Stimulated activated CD4-positive, alpha-beta T cell treated with anti-CD3 and anti-CD28 coated beads, Interleukin-12 subunit alpha, Interleukin-12 subunit beta, amount 100 ng/mL, for 48 hours (primary cell): ENCODE measurements around the gene ELF5.

Experiments
- DNase-seq, 3 donors: peaks; one replicate each; pipeline ENCODE4 v3.0.0-alpha.2; 2020; ENCODE audit warnings: low read depth in 2 of 3, low spot score in 1 of 3

The ELF5 gene

DNA sequence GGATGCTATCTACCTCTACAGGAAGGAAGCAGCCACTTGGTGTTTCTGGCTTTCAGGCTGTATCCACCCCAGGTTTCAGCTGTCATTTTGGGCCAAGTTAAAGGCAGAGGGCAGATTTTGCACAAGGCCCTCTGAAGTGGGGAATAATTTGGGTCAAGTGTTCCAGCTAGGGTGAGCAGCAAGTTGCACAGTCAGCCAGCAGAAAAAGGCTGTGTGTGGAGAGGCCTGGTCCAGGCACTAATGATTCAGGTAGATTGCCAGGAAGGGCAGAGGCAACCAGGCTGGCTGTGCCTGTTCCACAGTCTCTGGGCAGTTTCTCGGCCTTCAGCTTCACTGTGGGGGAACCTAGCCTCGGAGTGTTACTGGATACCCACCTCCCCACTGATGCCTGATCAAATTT is 8.6 kb upstream of the ELF5 start:
- no peak for DNase-seq

DNA sequence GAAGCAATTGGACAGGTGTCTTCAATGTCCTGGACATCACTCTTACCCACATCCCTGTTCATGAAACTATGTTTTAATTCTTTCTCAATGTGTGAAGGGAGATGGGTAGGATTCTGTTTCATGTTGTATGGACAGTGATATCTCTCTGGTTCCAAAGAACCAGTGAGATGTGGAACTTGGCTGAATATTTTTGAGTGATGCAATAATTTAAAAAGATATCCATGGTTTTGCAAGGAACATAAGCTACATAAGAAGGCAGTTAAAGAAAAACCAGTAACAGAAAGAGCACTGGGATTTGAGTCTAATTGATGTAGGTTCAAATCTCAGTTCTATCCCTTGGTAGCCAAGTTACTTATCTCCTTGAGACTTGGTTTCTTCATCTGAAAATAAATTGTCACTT is 7.7 kb upstream of the ELF5 start:
- no peak for DNase-seq

DNA sequence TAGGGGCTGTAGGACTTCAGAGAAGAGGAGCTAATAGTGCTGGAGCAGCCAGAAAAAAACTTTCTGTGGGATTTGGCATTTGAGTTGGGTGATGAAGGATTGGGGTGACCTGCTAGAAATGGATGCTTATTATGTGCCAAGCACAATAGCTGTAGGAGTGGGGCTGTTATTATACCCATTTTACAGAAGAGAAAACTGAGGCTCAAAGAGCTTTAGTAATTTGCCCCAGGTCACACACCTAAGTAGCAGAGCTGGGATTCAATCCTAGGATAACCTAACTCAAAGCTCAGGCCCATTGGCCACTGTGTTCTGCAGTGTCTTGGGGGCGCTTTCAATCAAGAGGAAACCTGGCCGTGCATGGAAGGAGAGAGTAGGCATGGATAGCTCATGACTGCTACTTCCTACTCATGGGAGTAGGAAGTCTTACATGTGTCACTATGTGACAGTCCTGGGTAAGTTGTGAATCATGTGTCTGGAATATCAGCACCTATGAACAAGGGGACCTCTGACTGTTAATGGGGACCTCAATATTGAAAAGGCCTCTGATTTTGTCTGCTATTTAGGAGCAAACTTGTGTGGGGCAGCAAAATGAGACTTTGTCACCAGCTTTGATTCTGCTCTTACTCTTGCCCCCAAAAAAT is 6.1 kb upstream of the ELF5 start:
- DNase-seq: no peak

DNA sequence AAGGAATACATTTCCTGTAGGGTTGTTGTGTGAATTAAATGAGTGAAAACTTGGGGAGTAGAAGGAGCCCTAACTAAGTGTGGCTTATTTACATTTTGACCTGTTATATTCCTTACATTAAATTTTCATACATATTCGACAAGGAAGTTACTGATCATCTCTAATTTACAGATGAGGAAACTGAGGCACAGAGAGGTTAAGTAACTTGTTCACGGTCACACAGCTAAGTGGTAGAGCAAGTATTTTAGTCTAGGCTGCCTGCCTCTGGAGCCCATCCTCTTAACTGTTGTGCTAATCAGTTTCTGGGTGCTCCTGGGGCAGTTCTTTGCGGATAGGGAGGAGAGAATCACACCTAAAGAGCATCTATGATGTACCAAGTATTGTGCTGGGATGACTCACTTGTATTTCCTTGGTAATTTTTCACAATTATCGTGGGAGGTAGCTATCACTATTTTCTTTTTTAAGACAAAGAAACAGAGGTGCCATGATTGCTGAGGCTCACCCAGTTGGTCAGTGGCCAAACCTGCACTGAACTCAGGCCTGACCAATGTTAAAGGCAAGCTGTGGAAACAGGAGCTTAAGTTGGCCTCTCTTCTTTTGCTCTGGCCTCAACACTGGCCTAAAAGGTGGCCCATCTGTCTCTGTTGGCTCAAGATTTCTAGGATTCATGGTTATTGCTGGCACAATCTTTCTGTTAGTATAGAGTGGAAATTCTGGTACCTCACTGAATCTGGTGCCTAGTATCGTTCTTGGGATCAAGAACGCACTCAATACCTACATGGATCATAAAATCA is 2.9 kb upstream of the ELF5 start:
- DNase-seq: no peak

DNA sequence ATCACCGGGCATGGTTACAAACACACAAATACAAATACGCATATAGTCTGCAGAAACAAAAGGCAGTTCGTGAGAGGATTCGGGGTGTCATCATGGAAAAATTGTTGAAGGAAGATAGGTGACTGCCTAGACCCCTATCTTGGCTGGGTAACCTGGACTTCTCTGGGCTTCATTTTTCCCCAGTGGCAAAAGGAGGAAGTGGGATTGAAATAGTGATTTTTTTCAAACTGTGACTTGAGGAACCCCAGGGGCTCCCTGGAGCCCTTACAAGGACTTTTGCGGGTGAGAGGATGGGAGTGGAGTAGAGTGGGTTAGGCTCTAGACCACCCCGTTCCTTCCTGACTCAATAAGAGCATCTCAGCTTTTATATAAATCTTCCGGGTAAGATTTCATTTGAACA is 1.0 kb upstream of the ELF5 start:
- DNase-seq: no peak

DNA sequence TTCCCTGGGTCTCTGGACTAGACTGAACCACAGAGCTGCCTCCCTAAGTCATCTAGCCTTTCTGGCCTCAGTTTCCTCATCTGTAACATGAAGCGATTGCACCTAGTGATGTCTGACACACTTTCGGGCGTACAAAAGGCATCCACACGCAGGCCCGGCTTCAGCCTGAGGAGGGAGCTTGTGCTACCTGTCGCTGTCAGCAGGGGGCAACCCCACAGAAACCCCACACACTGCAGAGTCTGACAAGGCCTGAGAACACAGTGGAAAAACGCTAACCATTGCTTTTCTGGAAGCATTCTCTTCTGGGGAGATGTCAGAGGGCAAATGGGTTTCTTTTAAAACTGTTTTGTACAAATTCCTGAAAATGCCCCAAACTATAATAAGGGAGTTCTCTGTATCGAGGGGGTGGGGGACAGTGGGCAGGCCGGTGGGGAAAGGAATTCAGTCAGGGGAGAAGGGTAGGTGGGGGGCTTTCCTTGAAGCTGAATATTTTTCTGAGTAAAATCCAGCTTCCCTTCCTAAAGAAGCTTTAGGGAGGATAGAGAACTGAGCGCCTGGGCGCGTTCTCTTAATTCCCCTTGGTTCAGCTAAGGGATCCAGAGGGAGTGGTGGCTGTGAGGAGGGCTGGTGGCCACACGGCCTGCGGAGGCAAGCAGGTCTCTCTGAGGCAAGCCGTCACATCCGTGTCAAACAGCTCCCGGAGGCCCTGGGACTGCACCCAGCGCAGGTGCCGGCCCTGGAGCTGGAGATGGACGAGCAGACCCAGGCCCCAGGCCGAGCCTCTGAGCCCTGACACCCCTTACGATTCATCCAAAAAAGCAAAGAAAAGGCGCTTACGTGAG is 533 bp downstream of the ELF5 start:
- DNase-seq: peak in 2 of 3 donors; percentile 39 to 51

DNA sequence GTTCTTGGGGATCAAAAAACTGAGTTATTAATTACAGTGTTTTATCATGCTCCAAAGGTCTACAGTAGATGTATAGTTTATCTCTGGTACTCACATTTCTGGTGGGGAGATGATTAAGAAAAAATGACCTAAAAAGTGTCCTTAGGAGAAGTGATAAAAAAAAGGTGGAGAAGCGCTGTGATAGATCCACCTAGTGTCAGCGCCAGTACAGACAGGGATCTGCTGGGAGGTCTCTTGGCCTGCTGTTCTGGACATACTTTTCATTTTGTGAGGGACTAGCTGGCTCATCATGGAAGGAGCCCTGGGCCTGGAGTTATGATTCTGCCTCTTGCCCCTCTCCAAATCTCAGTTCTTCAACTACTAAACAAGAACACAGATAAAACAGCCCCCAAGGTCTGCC is 2.9 kb downstream of the ELF5 start:
- DNase-seq: no peak

DNA sequence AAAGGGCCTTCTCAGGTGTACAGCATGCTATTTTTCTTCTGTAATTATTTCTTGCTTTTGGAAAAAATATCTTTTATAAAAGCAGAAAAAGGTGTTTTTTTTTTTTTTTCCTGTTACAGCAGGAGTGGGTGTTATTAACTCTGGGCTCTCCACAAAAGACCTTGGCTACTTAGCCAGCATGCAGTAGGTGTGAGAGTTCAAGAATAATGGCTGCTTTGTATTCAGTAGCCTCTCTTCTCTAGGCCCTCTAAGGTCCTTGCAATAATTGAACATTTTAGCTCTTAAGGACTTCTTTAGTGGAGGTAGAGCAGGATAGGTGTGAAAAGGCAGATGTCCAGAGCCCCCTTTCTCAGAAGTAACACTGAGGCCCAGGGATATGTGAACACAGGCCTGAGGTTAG is 3.4 kb downstream of the ELF5 start:
- no peak for DNase-seq

DNA sequence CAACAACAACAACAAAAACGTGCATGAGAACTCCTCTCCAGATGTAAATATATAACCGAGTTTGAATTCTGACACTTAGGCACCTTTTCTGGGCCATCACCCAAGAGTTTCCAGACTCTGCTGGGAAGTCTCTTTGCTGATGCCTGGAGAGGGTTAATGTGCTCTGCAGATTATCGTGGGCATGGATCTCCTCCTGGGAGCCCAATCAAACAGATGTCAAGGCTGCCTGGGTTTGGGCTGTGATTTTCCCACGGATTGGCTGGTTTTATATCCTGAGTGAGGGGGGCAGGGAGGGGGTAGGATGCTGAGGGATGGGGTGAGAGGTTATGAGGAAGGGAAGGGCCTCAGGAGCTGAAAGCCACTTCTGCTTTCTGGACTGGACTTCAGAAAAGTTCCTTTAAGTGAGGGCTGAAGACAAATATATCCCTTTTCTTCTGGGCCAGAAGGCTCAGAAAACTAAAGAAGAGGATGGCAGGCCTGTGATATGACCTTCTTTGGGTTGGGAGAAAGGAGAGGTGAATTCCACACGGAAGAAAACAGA is 4.2 kb downstream of the ELF5 start:
- no peak for DNase-seq

DNA sequence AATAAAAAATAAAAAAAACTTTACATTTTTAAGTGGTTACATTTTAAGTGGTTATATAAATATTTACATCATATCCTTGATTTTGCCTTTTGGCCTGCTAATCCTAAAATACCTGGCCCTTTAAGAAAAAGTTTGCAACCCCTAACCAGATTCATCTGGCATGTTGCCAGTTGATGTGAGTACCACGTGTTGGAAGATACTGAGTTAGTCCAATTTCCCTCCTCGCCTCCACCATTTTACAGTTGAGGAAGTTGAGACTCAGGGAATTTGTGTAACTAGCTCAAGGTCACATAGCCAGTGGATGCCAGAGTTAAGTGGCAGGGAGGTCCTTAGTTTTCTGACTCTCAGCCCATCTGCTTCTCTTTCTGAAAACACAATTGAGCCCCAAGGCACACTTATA is 5.1 kb downstream of the ELF5 start:
- no peak for DNase-seq

DNA sequence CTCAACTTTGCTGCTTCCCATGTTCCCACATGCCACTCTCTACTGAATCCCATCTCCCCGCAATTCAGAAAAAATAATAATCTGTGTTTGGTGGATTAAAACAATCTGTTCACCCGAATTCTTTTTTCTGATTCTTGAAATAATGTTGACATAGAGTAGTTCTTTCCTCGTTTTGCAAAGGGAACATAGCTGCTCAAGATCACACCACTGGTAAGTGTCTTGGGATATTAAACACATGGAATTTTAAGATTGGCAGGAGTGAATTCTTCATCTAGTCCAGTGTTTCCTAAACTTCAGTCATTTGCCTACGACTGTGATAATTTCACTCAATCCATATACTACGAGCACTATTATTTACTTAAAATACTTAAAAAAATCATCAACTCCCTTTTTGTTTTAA is 6.0 kb downstream of the ELF5 start:
- DNase-seq: no peak

DNA sequence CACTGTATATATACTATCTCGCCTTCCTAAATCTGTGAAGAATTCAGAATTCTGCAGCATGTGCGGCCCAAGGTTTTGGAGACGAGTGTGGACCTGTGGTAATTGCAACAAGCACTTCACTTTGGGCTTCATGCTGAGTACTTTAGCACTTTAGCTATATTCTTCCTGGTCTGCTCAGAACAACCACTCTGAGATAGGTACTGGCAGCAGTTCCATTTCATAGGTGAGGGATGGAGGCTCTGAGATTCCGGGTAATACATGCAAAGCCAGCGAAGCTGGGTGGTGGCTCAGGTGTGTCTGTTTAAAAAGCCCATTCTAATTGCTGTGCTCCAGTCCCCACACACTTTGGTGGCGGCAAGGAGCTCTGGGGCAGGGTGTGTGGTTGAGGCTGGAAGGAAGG is 6.4 kb downstream of the ELF5 start:
- no peak for DNase-seq

DNA sequence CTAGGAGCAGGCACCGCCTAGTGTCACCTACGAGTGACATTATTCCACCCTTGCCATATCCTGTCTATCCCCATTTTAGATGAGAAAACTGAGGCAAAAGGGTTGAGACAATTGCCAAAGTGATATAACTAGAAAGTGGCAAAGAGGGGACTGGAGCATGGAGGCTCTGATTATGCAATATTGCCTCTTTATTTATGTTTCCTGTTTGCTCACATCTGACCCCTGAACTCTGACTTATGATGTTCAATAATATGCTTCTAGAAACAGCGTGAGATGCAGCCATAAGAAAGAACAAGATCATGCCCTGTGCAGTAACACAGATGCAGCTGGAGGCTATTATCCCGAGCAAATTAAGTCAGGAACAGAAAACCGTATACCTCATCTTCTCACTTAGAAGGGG is 7.7 kb downstream of the ELF5 start:
- no peak for DNase-seq

DNA sequence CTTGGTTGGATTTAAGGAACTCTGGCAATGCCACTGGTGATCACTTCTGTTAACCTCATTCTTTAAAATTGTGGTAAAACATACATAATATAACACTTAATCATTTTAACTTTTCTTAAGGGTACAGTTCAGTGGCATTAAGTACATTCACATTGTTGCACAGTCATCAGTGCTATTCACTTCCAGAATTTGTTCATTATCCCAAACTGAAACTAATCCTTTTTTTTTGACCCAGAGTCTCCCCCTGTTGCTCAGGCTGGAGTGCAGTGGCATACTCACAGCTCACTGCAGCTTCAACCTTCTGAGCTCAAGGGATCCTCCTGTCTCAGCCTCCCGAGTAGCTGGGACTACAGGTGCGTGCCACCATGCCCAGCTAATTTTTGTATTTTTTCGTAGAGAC is 10.6 kb downstream of the ELF5 start:
- no peak for DNase-seq

DNA sequence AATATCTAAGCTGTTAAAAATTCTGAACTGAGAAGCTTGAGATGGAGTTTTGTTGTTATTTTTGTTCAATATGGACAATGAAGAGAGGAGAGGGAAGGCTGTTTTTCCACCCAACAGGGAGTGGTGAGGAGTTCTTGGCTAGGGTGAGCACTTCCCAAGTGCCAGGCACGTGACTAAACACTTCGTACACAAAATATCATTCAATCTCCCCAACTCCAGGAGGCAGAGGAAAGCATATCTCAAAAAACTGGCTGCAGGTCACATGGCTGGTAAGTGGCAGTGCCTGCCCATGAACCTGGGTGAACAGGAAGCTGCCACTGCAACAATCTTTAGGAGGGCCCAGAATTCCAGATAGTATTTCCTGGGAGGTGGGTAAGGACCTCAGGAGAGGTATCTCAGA is 11.6 kb downstream of the ELF5 start:
- no peak for DNase-seq

DNA sequence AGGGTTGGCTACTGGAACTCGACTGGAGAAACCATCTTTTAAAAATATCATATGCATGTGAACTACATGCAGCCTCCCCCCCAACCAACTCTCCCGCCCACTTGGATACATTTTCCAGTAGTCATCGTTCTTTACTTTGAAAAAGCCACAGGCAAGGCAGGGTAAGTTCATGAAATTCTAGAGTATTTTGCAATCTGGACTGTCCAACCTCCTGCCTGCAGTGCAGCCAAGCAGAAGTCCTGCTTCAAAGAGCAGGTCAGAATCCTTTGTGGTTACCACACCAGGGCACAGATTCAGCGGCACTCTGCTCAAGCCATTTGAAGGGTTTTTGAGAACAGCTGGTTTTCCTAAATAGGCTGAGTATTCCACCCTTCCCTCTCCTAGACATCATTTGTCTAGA is 12.1 kb downstream of the ELF5 start:
- no peak for DNase-seq

DNA sequence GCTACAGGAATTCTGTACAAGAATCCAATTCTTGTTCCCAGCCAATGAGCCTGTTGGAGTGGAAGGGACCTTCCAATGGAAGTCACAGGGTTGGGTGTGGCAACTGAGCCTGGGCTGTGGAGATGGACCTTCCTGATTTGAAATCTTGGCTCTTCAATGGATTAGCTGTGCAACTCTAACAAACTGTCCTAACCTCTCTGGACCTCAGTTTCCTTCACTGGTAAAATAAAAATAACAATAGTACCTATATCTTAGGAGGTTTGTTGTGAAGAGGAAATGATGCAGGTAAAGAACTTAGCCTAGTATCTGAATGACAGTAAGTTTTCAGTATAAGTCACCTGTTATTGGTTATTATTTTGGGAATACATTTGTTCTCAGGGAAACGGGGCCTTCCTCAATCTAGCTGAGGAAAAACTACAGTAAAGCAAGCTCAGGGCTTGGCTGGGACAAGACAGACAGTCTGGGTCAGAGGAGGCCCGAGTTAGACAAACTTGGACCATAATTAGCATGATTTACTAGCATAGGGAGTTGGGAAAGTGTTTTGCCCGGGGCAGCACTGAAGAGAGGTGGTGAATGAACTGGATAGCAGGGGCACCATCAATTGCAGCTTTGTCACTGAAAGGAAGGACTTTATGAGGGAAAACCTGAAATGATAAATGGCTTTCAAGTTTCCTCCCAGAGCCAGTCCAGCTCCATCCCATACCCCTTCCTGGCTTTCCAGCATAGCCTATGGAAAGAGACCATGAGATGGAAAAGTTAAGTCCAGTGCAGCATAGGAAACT is 13.7 kb downstream of the ELF5 start:
- DNase-seq: no peak

DNA sequence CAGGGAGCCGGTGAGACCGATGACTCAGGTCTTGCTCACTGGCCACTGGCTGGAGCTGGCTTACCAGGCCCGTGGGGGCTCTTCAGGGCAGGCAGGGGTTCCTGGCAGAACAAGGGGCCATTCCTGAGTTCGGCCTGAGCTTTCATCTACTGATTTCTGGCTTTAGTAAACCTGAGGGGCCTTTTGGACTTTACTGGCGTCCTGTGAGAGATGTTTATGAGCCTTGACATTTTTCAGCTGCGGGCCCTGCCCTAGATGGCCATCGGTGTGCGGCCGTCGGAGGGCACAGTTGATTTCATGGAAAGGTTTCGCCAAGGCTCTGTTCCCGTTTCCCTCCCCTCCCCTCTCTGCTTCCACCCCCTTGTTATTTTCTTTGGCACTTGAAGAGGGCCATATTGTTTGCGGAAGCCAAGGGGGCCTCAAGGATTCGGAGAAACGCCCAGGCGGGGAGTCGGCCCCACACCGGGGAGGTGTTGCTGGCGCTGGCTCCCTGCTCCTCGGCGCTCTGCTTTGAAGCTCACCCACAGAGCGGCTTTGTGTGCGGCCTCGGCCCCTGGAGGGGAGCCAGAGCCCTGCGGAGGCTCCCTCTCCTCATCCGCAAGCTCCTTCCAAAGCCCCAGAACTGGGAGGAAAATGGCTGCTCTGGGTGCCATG is 17.7 kb downstream of the ELF5 start:
- no peak for DNase-seq

DNA sequence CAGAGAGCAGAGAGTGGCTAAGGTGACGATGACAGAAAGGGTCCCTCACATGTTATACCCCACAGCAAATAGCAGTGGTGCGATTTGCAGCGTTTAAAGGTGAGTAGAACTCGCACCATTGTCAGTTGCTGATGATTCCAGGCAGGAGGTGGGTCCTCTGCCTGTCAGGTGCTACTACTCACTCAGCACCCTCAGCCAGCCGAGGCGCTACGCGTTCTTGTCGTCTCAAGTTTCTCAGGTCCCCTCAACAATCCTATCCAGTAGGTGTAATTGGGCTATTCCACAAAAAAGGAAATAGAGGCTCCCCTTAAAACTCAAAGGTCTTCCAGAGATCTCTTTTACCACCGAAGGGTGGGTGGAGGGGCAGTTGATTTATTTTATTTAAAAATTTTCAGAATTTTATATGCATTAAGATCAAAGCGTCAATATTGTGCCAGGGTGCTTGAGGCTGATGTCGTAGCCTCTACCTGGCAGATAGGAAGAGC is 18.3 kb downstream of the ELF5 start:
- DNase-seq: no peak

DNA sequence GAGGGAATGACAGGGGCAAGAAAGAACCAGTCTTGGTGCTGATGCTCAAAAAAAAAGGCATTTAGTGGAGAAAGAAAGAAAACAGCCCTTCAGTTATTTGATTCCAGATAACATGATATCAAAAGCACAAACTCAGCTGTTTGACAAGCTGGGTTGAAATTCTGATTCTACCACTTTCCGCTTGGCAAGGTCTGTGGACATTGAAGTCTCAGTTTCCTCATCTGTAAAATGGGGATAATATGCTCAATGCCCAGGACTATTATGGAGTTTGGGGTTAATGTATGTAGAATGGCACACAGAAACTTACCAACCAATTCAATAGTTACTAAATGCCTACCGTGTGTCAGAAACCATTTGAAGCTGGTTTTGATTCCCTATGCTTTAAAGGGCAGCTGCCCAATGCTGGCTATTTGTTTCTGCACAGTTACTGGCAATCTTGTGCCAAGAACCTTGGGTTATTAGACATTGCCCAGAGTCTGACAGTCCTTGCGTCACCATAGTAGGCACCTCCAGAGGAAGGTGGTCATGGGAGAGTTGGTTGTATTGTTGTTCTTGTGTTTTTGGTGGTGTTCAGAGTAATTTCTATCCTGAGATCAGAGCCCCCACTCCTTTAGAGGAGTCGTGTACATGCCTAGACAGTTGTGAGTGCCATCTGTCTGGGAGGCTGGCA is 19.5 kb downstream of the ELF5 start:
- no peak for DNase-seq
